NCI-H1694 (cell line): ENCODE data around the gene PEX14.
A peak's percentile ranks its signal among the peaks of the same experiment; 100 is the strongest.

ENCODE experiments used
- DNase-seq: peaks from one replicate; lab custom pipeline; 2025; lab: John Stamatoyannopoulos, UW

Gene PEX14

DNA sequence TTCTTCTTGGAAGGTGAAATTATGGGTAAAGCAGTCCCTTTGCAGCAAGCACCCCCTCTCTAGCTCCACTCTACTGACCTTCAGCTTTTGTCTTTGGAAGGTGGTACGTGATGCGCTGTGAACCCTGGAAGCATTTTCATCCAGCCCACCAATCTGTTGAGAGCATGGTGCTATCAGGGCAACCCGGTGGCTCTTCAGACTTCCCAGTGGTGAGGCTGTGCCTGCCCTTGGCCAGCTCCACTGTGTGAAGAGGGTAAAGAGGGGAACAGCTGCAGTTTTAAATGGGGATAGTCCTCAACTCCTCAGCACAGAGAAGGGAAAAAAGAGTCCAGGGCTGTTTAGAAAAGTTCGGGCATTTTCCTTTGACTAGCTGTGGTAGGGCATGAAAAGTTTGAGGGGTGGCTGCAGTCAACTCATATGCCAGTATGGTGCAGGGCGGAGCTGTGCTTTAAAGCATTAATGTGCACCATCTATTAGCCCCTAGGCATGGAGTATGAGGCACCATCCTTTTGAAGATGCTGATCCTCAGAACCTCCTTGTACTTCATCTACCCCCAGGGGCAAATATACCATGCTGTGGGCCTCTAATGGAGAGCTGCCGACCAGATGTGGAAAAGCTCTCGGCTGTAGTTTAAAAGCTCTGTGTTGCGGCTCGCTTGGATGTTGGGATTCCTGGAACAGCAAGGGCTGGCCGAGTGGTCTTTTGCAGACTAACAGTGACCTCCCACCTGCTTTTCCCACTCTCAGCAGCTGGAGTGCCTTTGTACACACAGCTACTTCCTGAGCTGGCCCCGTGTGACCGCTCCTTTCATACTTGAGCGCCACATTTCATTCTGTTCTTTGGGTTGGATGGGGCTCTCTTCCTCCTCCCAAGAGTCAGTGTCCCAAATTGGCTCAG is 123.0 kb downstream of the PEX14 start:
- DNase-seq, result no peak

DNA sequence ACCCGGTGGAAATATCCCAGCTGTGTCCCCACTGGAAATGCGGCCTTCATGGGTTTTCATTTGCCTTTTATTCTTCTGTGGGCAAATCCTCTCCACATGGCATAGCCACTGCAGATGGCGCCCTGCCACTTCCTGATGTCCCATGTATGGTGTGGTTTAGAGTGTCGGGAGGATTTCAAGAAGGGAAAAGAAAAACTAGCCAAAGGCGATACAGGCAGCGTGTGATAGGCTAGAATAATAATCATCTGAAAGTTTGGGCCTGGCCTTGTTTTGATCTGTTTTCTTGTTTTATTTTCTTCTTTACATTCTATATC is 123.6 kb downstream of the PEX14 start:
- peak; percentile 7 for DNase-seq

- no peak for DNase-seq
Observed at GRCh38 chr1:10599194-10599861, 124.6 kb downstream of the PEX14 start.

DNA sequence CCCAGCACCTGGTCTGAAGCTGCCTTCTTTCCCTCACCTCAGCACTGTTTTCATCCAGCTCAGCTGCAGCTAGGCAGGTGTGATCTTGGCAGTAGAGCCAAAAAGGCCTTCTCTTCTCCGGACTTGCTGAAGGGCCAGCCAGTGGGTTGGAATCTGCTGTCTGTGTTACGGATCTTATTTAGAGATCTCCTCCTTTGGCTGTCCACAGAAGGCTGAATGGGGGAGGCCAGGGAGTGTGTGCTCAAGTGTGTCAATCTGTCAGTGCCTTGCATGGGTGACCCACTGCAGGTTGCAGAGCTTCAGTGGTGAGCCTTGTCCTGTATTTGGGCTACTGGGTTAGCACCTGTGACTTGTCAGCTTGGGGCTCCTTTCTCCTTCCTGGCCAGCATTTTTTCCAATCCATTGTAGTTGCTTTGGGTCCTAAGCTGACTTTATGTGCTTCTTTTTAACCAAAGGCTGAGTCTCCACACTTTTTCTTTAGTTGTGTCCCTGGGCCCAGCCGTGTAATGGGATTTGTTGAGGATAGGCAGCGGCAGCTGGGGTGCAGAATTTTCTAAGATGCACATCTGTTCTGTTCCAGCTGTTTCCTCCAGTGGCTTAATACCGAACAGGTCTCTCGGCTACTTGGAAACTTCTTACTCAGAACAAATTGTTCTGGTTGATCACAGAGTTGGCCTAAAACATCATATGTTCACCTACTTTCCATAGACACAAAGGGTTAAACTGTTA is 126.8 kb downstream of the PEX14 start:
- no peak for DNase-seq

- no peak for DNase-seq
Observed at GRCh38 chr1:10602936-10603335, 128.2 kb downstream of the PEX14 start.

- no peak for DNase-seq
Observed at GRCh38 chr1:10604966-10605365, 130.2 kb downstream of the PEX14 start.

- no peak for DNase-seq
Observed at GRCh38 chr1:10606064-10606463, 131.3 kb downstream of the PEX14 start.

DNA sequence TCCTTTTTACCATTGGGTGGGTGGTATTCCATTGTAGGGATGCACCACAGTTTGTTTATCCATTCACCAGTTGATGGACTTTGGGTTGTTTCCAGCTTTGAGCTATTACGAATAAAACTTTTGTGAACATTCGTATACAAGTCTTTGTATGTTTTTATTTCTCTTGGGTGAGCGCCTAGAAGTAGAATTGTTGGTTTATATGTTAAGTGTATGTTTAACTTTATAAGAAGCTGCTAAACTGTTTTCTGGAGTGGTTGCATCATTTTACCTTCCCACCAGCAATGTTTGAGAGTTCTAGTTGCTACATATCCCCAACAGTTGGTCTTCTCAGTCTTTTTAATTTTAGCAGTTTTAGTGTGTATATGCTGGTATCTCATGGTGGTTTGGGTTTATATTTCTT is 132.5 kb downstream of the PEX14 start:
- DNase-seq, result no peak

DNA sequence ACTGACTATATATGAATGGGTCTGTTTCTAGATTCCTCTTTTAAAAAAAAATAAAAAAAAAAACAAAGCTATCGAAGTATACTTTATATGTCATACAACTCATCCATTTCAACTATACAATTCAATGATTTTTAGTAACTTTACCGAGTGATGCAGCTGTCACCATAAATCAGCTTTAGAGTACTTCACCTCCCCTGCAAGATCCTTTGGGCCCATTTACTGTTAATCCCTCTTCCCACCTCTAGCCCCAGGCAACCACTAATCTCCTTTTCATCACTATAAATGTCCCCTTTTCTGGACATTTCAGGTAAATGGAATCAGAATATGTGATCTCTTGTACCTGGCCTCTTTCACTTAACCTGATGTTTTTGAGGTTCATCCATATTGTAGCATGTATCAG is 133.9 kb downstream of the PEX14 start:
- no peak for DNase-seq

DNA sequence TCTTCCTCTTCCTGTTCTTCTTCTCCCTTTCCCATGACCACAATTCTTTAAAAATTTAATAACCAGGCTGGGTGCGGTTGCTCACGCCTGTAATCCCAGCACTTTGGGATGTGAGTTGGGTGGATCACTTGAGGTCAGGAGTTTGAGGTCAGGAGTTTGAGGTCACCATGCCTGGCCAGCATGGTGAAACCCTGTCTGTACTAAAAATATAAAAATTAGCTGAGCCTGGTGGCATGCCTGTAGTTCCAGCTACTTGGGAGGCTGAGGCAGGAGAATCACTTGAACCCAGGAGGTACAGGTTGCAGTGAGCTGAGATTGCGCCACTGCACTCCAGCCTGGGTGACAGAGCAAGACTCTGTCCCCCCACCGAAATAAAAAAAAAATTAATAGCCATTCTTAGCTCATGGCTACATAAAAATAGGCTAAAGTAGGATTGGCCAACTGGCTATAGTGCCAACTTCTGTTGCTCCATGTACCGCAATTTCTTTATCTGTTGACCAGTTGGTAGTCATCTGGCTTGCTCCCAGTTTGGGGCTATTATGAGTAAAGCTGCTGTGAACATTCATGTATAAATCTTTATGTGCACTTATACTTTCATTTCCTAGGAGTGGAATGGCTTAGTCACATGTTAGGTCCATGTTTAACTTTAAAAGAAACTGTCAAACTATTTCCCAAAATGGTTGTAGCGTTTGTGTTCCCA is 136.3 kb downstream of the PEX14 start:
- DNase-seq, result no peak

GRCh38 chr1:10612436-10613160 is 137.8 kb downstream of the PEX14 start:
- DNase-seq, result no peak

DNA sequence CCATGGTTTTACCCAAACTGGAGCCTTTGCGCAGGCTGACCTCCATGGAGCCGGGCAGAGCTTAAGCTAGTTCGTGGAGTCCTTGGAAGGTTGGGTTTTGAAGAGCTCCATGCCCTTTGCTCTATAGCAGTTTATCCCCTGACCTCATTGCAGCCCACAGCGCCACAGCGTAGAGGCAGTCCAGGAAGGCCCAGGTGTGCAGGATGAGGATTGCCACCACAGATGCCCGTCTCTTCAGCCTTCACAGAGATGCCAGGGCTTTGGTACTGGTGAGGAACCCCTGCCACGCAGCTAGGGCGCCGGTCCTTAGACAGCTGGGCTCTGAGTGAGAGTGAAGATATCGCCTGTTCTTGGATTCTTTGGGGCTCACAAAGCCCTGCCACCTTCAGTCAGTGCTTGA is 138.6 kb downstream of the PEX14 start:
- DNase-seq, result no peak

- no peak for DNase-seq
Observed at GRCh38 chr1:10613861-10614260, 139.1 kb downstream of the PEX14 start.

DNA sequence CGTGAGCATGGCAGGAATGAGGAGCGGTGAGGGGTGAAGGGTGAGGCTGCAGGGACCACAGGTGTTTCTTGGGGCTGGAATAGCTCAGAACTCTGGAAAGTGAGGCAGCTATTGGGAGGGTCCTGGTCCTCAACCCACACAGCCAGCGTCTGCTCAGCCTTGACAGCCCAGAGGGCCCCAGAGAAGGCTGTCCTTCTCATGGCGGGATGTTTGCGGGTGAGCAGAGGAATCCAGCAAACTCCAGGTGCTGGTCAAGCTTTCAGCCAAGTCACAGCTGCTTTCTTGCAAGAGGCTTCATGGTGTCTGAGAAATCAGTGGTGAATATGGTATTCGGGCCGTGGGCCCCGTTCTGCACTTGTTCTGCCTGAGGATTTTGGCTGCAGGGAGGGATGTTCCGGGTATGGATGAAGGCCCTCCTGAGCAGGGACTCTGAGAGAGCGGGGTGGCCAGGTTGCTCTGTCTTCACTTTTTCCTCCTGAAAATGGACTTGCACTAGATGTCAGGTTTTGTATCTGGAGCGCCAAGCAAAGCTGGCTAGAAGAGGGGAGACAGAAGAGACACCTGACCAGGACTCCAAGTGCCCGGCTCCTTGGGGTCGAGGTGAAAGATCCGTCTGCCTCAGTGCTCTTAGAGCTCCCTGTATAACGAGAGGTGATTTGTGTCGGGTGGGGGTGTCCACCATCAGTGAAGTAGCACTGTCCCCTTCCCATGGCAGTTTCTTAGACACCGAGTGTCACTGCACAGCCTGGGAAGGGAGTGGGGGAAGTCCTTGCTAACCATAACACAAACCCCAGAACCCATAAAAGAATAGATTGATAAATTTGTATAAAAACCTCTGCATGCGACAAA is 139.9 kb downstream of the PEX14 start:
- no peak for DNase-seq

DNA sequence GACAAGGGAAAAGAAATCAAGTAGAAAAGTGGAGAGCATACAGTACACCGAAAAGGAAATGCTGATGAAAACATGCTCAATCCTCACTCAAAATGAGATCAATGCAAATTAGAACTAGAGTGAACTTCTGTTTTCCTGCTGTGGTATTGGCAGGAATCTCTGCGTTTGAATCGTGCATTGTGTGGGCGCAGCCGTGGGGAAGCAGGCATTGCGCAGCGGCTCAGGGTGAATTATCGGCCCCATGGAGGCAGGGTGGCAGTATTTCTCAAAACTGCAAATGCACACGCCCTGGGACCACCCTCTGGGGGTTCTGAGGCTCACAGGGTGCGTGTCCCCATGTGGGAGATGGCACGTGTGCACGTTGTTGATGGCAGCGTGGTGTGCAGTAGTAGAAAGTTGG is 140.6 kb downstream of the PEX14 start:
- DNase-seq, result no peak

GRCh38 chr1:10615932-10616671 is 141.4 kb downstream of the PEX14 start:
- no peak for DNase-seq

- no peak for DNase-seq
Observed at GRCh38 chr1:10616696-10617095, 141.9 kb downstream of the PEX14 start.

DNA sequence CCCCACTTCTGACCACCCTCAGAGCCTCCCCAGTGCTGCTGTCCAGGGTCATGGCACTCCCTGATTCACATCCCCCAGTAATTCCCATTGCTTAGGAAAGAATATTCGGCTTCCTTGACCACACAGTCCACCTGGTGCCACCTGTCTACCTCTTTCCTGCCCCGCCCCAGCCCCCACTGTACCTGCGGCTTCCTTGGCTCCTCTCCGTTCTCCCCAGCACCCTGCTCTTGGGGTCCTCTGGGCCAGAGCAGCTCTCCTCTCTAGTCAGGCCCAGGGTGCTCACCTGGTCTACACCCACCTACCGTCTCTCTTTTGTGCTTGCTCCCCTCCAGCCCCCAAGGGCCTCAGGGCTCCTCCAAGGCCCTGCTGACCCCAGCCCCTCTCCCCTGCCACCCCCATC is 142.6 kb downstream of the PEX14 start:
- no peak for DNase-seq

GRCh38 chr1:10617931-10618885 is 143.5 kb downstream of the PEX14 start:
- no peak for DNase-seq
